GM18951 (cell line): ENCODE data around the gene SLC32A1.

ENCODE experiments used
- POLR2A ChIP-seq: IDR thresholded peaks from 4 replicates; pipeline ENCODE4 v1.6.1; 2011; ENCODE audit warnings: mild to moderate bottlenecking; ENCODE audit not compliant: insufficient read length, insufficient read depth; ENCODE audit errors: extremely low read depth
- in situ Hi-C: fragments of 300-500 bp; cut with MboI; formaldehyde crosslinking; loops from one replicate; pipeline ENCODE4 v1.12.0; 2022; ENCODE audit warnings: low sequenced_read_pairs, mixed read lengths, inconsistent platforms; ENCODE audit not compliant: unreplicated experiment

The SLC32A1 gene

DNA sequence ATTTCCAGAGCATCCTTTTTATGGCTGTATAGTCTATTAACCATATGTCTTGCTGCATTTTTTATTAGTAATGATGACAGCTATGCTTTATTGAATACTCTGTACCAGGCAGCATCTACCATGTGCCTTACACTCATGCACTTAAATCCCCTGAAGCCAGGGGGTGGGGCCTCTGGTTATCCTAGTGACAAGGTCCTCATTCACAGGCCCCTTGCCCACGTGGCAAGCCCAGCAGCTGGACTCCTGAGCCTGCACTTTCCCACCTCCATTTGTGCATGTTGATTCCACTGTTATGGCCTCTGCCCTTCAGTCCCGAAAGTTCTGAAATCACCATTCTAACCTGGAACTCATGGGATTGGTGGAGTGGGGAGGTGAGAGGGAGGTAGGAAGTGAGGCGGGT, 46.3 kb downstream of the SLC32A1 start:
- in situ Hi-C loops, result no loop called here
- TF ChIP-seq POLR2A, result no peak

DNA sequence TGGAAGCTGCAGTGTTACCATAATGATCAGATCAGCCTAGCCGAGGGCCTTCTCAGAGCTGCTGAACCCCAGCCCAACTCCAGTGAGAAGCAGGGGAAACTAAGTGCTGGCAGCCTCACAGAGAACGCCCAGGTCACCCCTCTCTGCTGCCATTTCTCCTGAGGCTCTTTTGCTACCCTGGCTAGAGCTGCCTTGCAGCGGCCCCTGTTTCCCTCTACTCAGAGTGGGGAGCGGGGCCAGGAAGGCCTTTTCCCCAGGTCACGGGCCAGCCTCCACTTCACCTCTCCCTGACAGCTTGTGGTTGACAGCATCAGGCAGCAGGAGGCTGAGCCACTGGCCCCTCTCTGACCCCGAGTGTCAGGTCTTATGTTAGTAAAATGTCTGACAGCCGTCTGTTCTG, 46.7 kb downstream of the SLC32A1 start:
- in situ Hi-C loops, result no loop called here
- TF ChIP-seq POLR2A, result no peak

GRCh38 chr20:38771621-38772020, 47.3 kb downstream of the SLC32A1 start:
- no peak for TF ChIP-seq POLR2A
- in situ Hi-C loops, result no loop called here

DNA sequence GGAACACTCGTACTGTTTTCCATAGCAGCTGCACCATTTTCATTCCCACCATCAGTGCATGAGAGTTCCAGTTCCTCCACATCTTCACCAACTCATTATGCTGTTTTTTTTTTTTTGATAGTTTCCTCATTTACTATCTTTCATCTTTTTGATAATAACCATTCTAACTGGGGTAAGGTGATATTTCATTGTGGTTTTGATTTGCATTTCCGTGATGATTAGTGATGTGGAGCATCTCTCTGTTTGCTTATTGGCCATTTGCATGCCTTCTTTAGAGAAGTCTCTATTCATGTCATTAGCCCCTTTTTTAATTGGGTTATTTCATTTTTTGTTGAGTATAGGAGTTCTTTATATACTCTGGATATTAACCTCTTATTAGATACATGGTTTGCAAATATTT, 49.9 kb downstream of the SLC32A1 start:
- no peak for TF ChIP-seq POLR2A
- in situ Hi-C loops, result no loop called here

DNA sequence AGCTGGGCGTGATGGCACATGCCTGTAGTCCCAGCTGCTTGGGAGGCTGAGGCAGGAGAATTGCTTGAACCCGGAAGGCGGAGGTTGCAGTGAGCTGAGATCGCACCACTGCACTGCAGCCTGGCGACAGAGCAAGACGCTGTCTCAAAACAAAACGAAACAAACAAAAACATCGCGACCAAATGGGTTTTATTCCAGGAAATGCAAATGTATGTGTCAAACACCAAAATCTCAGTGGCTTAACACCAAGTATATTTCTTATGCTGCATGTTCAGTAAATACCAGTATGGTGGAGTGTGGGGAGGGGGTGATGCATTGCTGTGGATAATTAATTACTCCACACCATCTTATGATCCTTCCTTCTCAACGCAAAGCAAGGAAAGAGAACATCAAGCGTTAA, 52.1 kb downstream of the SLC32A1 start:
- in situ Hi-C loops, result no loop called here
- no peak for TF ChIP-seq POLR2A
